ENCODE results near the gene ABCC9. TPM values are rescaled to one million over a fixed set of nuclear protein-coding genes. Genes with fewer than 3 reads are reported as not detected.

The ABCC9 gene
- total RNA-seq, 1 experiment from 2014 or later = 0.07 TPM

DNA sequence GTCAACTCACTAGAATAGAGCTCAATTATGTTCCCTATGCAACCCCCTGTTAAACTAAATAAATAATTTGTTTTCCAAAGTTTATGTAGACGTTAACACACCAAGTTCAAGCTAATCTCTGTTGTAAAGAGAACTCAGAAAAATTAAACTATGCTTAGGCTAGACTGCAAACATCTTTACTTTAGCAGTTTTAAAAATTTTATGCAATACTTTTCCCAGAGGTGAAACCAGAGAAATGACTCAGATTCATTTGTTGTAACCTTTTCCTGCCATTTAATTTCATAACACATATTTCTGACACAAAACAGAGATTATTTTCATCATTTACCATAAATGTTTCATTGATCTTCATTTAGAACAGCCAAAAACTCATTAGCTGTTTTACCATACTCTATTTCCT, 27.4 kb downstream of the ABCC9 start:
- CTCF ChIA-PET = no interaction called here
- no TSS peak for BruUV-seq (replicated peaks)

GRCh38 chr12:21912318-21912717, 28.9 kb downstream of the ABCC9 start:
- H3K4me1 ChIP-seq (replicated peaks; ENCODE audit: insufficient read depth) = no peaks in the 10 kb centered on the region
- BruUV-seq (replicated peaks) = no TSS peak
- H3K9me2 ChIP-seq (ENCODE audit: insufficient read depth) = no peaks in the 10 kb centered on the region
- H3K79me2 ChIP-seq (ENCODE audit: low read depth) = no peaks in the 10 kb centered on the region
- H3K9me3 ChIP-seq (ENCODE audit: insufficient read depth, low read depth) = no peaks in the 10 kb centered on the region
- H4K20me1 ChIP-seq (ENCODE audit: insufficient read depth) = no peaks in the 10 kb centered on the region
- ChIA-PET POLR2A (ENCODE audit: unreplicated experiment) (no interaction called here), CTCF (no interaction called here)
- H3F3A ChIP-seq (ENCODE audit: insufficient read depth, low read depth) = no peaks in the 10 kb centered on the region
- H3K4me2 ChIP-seq = no peak overlapping the region
- no peak overlapping the region for H3K4me3 ChIP-seq
- H3K36me3 ChIP-seq (ENCODE audit: low read depth) = no peaks in the 10 kb centered on the region
- H3K27ac ChIP-seq = no peak overlapping the region
- no peaks in the 10 kb centered on the region for H3K27me3 ChIP-seq (ENCODE audit: insufficient read depth, low read depth)
- intact Hi-C loops (cut with micrococcal nuclease; ENCODE audit: unreplicated experiment) = no loop called here
- TF ChIP-seq CTCF (conservative IDR thresholded peaks at IDR 0.05) (no peak), EZH2 (IDR thresholded peaks at IDR 0.05; ENCODE audit: low read depth) (no peak)
- H2AFZ ChIP-seq = no peak overlapping the region
- no peak for DNase-seq

More for the DNA sequence above, 27.4 kb downstream of the ABCC9 start:
- POLR2A ChIA-PET (ENCODE audit: unreplicated experiment) = no interaction called here
- Histone ChIP-seq H3K36me3 (ENCODE audit: low read depth) (no peaks in the 10 kb centered on the region), H3K9me3 (ENCODE audit: insufficient read depth, low read depth) (no peaks in the 10 kb centered on the region), H3K4me3 (no peak overlapping the region), H3K9me2 (ENCODE audit: insufficient read depth) (no peaks in the 10 kb centered on the region), H3K4me2 (no peak overlapping the region), H3F3A (ENCODE audit: insufficient read depth, low read depth) (no peaks in the 10 kb centered on the region), H3K27me3 (ENCODE audit: insufficient read depth, low read depth) (no peaks in the 10 kb centered on the region), H3K27ac (no peak overlapping the region), H3K79me2 (ENCODE audit: low read depth) (no peaks in the 10 kb centered on the region), H4K20me1 (ENCODE audit: insufficient read depth) (no peaks in the 10 kb centered on the region), H3K4me1 (replicated peaks; ENCODE audit: insufficient read depth) (no peaks in the 10 kb centered on the region), H2AFZ (no peak overlapping the region)
- no peak for DNase-seq
- no peak for TF ChIP-seq CTCF (conservative IDR thresholded peaks at IDR 0.05)
- no peak for TF ChIP-seq EZH2 (IDR thresholded peaks at IDR 0.05; ENCODE audit: low read depth)
- intact Hi-C loops (cut with micrococcal nuclease; ENCODE audit: unreplicated experiment) = no loop called here

- no peaks in the 10 kb centered on the region for H3K36me3 ChIP-seq (ENCODE audit: low read depth)
- no peaks in the 10 kb centered on the region for H4K20me1 ChIP-seq (ENCODE audit: insufficient read depth)
- no TSS peak for BruUV-seq (replicated peaks)
- H3K4me1 ChIP-seq (replicated peaks; ENCODE audit: insufficient read depth) = no peaks in the 10 kb centered on the region
- intact Hi-C loops (cut with micrococcal nuclease; ENCODE audit: unreplicated experiment) = no loop called here
- no peak overlapping the region for H3K27ac ChIP-seq
- no peaks in the 10 kb centered on the region for H3K9me2 ChIP-seq (ENCODE audit: insufficient read depth)
- no peak overlapping the region for H2AFZ ChIP-seq
- H3F3A ChIP-seq (ENCODE audit: insufficient read depth, low read depth) = no peaks in the 10 kb centered on the region
- DNase-seq = no peak
- CTCF ChIA-PET = no interaction called here
- TF ChIP-seq EZH2 (IDR thresholded peaks at IDR 0.05; ENCODE audit: low read depth) (no peak), CTCF (conservative IDR thresholded peaks at IDR 0.05) (no peak)
- H3K4me3 ChIP-seq = no peak overlapping the region
- no peaks in the 10 kb centered on the region for H3K9me3 ChIP-seq (ENCODE audit: insufficient read depth, low read depth)
- no peaks in the 10 kb centered on the region for H3K79me2 ChIP-seq (ENCODE audit: low read depth)
- no peak overlapping the region for H3K4me2 ChIP-seq
- H3K27me3 ChIP-seq (ENCODE audit: insufficient read depth, low read depth) = no peaks in the 10 kb centered on the region
- POLR2A ChIA-PET (ENCODE audit: unreplicated experiment) = no interaction called here
Measured at GRCh38 chr12:21911832-21912231, 29.4 kb downstream of the ABCC9 start.
